Stimulated activated naive CD8-positive, alpha-beta T cell treated with anti-CD3 and anti-CD28 coated beads, Interleukin-15, Interleukin-2, amounts not matched to agents 100 U/mL and 50 U/mL, for 24 hours (primary cell): Measurements from ENCODE around the gene LCTL.
"Not testable (repeated sequence)": the region's sequence is repeated elsewhere in the genome, so short reads cannot be mapped to it uniquely, and the experiment has no call there.

Source experiments
- ATAC-seq: fragments of 150-1000 bp; cut with Tn5 transposase; one replicate; pipeline ENCODE4 v1.10.0; 2021
- DNase-seq: peaks from one replicate; pipeline ENCODE4 v3.0.0; 2021

Gene LCTL

DNA sequence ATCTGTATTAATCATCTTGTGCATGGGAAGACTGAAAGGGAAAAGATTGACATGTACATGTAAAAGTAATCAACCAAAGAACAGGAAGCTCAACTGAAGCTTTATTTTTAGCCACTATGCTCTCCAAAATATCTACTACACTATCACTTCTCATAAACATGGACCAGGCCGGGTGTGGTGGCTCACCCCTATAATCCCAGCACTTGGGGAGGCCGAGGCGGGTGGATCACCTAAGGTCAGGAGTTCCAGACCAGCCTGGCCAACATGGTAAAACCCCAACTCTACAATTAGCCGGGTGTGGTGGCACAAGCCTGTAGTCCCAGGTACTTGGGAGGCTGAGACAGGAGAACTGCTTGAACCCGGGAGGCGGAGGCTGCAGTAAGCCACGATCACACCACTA lies 65.5 kb downstream of the LCTL start:
- not testable (repeated sequence) for ATAC-seq

DNA sequence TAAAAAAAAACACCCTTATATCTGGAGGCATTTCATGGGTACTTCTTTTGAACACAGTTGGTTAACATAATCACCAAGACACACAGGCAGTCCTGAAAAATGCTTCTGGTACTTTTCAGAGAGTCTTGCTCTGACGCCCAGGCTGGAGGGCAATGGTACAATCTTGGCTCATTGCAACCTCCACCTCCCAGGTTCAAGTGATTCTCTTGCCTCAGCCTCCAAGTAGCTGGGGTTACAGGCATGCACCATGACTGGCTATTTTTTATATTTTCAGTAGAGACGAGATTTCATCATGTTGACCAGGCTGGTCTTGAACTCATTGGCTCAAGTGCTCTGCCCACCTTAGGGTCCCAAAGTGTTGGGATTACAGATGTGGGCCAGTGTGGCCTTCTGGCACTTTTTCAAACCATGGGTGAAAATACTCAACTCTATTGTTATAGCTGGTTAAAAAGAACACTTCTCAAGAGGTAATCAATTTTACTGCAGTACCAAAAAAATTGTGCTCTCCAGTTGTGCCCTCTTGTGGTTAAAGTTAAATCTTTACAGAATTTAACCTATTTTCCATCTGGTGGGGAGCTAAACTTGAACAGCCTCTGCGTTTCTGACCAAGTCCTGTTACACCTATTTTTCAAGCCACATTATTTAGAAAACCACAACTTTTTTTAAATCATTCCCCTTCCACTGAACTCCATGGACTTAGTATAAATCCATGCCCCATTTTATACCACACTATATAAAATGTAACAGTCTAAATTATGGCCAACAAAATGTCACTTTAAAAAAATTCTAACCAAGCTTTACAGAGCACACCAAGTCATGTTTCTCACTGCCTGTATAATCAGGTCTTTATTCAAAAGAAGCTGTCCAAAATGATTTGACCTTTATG lies 67.1 kb downstream of the LCTL start:
- no peak for DNase-seq
- ATAC-seq: no peak

More for the DNA sequence above, 65.5 kb downstream of the LCTL start:
- not testable (repeated sequence) for DNase-seq
